GM21529 (cell line): ENCODE measurements around the gene CYB561D2.

Source experiments
- ATAC-seq: cut with Tn5 transposase; IDR thresholded peaks from one replicate; pipeline ENCODE4 v1.9.1; 2021; ENCODE audit not compliant: unreplicated experiment

CYB561D2 gene

GRCh38 chr3:50359760-50360110, 9.1 kb downstream of the CYB561D2 start:
- peak; percentile 10 for ATAC-seq

GRCh38 chr3:50364573-50365079, 14.0 kb downstream of the CYB561D2 start:
- ATAC-seq = peak; percentile 15

GRCh38 chr3:50365080-50365841, 14.6 kb downstream of the CYB561D2 start:
- peak; percentile 87 for ATAC-seq

- ATAC-seq = no peak
Measured at GRCh38 chr3:50365842-50366220, 15.2 kb downstream of the CYB561D2 start.

GRCh38 chr3:50369012-50369670, 18.5 kb downstream of the CYB561D2 start:
- ATAC-seq = no peak

GRCh38 chr3:50370594-50370993, 19.9 kb downstream of the CYB561D2 start:
- no peak for ATAC-seq

GRCh38 chr3:50371133-50371685, 20.5 kb downstream of the CYB561D2 start:
- ATAC-seq = no peak

- no peak for ATAC-seq
Measured at GRCh38 chr3:50372349-50372748, 21.7 kb downstream of the CYB561D2 start.

GRCh38 chr3:50373146-50374051, 22.7 kb downstream of the CYB561D2 start:
- no peak for ATAC-seq

GRCh38 chr3:50374363-50375257, 23.9 kb downstream of the CYB561D2 start:
- no peak for ATAC-seq

- ATAC-seq = no peak
Measured at GRCh38 chr3:50375258-50375931, 24.7 kb downstream of the CYB561D2 start.

- ATAC-seq = no peak
Measured at GRCh38 chr3:50378024-50378423, 27.4 kb downstream of the CYB561D2 start.

- no peak for ATAC-seq
Measured at GRCh38 chr3:50378757-50379156, 28.1 kb downstream of the CYB561D2 start.

GRCh38 chr3:50380405-50381085, 29.9 kb downstream of the CYB561D2 start:
- ATAC-seq = no peak

- no peak for ATAC-seq
Measured at GRCh38 chr3:50381383-50381782, 30.7 kb downstream of the CYB561D2 start.

- ATAC-seq = no peak
Measured at GRCh38 chr3:50382722-50383121, 32.1 kb downstream of the CYB561D2 start.

- ATAC-seq = no peak
Measured at GRCh38 chr3:50383750-50384149, 33.1 kb downstream of the CYB561D2 start.

GRCh38 chr3:50385754-50386153, 35.1 kb downstream of the CYB561D2 start:
- no peak for ATAC-seq
